ENCODE data around the gene HSPA1A. TPM values are rescaled to one million over a fixed set of nuclear protein-coding genes. Genes with fewer than 3 reads are reported as not detected.

HSPA1A gene
- total RNA-seq, 1 donor from 2014 or later, result 213 TPM

DNA sequence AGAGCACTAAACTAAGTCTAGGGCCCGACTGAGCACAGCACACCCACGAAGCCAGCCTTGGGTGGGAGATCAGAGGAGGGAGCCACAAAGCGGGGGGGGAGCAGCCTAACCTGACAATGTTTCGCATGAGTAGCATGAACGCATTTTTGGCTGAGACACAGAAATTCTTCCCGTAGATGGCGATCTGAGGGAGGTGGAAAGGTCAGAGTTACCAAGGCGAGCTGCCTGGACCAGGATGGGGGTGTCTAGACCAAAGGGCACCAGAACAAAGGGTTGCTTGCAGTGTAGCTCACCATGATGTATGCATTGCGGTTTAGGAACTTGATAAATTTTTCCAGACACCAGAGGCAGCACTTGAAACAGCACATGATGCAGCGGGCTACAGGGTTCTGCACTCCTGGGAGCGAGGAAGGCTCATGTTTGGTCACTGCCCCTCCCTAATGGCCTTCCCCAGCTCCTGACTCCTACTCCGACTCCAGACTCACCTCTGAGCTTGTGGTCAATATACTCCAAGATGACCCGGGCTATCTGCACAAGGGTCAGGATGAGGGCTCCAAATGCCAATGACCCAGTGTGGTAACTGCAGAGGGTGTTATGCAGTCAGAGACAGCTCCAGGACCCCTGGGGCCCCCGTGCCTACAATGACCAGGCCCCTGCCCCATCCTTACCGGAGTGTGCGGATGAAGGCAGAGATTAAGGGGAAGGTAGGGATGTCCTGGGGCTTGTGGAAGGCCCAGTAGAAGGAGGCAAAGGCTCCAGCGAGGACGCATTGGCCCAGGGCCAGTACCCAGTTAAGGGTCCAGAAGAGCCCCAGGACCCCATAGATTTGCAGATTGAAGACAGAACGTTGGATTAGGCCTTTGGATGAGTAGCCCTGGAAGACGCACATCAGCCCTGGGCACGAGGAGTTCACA is 50.1 kb downstream of the HSPA1A start:
- no peak for DNase-seq

Small RNAs within 50 kb of the gene (small RNA-seq; reads per million reads assigned to genes)
- not detected for gene RF00019 (ENCODE audit: low replicate concordance)
- gene SNORD48 (ENCODE audit: low replicate concordance), result 93.5 reads per million, percentile 96 among the genes with 10 or more reads in this experiment
- gene SNORD52 (ENCODE audit: low replicate concordance), result not detected

Other genes starting within 250 kb of the HSPA1A start
- not detected for gene LTA, start 243.3 kb upstream of the HSPA1A start, total RNA-seq
- gene TNF, start 240.0 kb upstream of the HSPA1A start, total RNA-seq, result 1.9 TPM
- gene LTB, start 233.1 kb upstream of the HSPA1A start, total RNA-seq, result 1.6 TPM
- gene LST1, start 229.3 kb upstream of the HSPA1A start, total RNA-seq, result 7.6 TPM
- gene NCR3, start 222.5 kb upstream of the HSPA1A start, total RNA-seq, result not detected
- 23.8 TPM for gene AIF1, start 200.3 kb upstream of the HSPA1A start, total RNA-seq
- 49.6 TPM for gene PRRC2A, start 194.8 kb upstream of the HSPA1A start, total RNA-seq
- 101 TPM for gene BAG6, start 162.9 kb upstream of the HSPA1A start, total RNA-seq
- gene APOM, start 159.6 kb upstream of the HSPA1A start, total RNA-seq, result 1.2 TPM
- 14.1 TPM for gene C6orf47, start 154.8 kb upstream of the HSPA1A start, total RNA-seq
- 8.2 TPM for gene GPANK1, start 150.5 kb upstream of the HSPA1A start, total RNA-seq
- 75.8 TPM for gene CSNK2B, start 149.5 kb upstream of the HSPA1A start, total RNA-seq
- gene LY6G5B, start 145.6 kb upstream of the HSPA1A start, total RNA-seq, result 4.0 TPM
- not detected for gene LY6G5C, start 134.5 kb upstream of the HSPA1A start, total RNA-seq
- 36.0 TPM for gene ABHD16A, start 112.2 kb upstream of the HSPA1A start, total RNA-seq
- gene LY6G6F, start 108.7 kb upstream of the HSPA1A start, total RNA-seq, result not detected
- gene LY6G6D, start 100.2 kb upstream of the HSPA1A start, total RNA-seq, result 10.3 TPM
- 20.4 TPM for gene LY6G6C, start 93.8 kb upstream of the HSPA1A start, total RNA-seq
- 0.59 TPM for gene MPIG6B, start 92.2 kb upstream of the HSPA1A start, total RNA-seq
- gene DDAH2, start 86.2 kb upstream of the HSPA1A start, total RNA-seq, result 62.2 TPM
- 185 TPM for gene CLIC1, start 79.0 kb upstream of the HSPA1A start, total RNA-seq
- gene MSH5, start 75.5 kb upstream of the HSPA1A start, total RNA-seq, result 9.1 TPM
- 3.9 TPM for gene SAPCD1, start 52.9 kb upstream of the HSPA1A start, total RNA-seq
- gene VWA7, start 38.2 kb upstream of the HSPA1A start, total RNA-seq, result 0.99 TPM
- gene VARS1, start 19.8 kb upstream of the HSPA1A start, total RNA-seq, result 29.1 TPM
- 21.0 TPM for gene LSM2, start 8.6 kb upstream of the HSPA1A start, total RNA-seq
- 1.8 TPM for gene HSPA1L, start 260 bp upstream of the HSPA1A start, total RNA-seq
- 286 TPM for gene HSPA1B, start 12.2 kb downstream of the HSPA1A start, total RNA-seq
- 19.0 TPM for gene NEU1, start 47.3 kb downstream of the HSPA1A start, total RNA-seq
- 0.10 TPM for gene SLC44A4, start 63.5 kb downstream of the HSPA1A start, total RNA-seq
- gene EHMT2, start 82.2 kb downstream of the HSPA1A start, total RNA-seq, result 25.6 TPM
- 3.9 TPM for gene ZBTB12, start 86.5 kb downstream of the HSPA1A start, total RNA-seq
- gene C2, start 112.2 kb downstream of the HSPA1A start, total RNA-seq, result 4.9 TPM
- gene CFB, start 130.6 kb downstream of the HSPA1A start, total RNA-seq, result 2.2 TPM
- 46.1 TPM for gene NELFE, start 143.4 kb downstream of the HSPA1A start, total RNA-seq
- 23.3 TPM for gene SKIC2, start 143.6 kb downstream of the HSPA1A start, total RNA-seq
- 5.8 TPM for gene DXO, start 156.6 kb downstream of the HSPA1A start, total RNA-seq
- gene C4A, start 166.5 kb downstream of the HSPA1A start, total RNA-seq, result 5.8 TPM
- 4.2 TPM for gene C4B, start 199.3 kb downstream of the HSPA1A start, total RNA-seq
- not detected for gene CYP21A2, start 222.9 kb downstream of the HSPA1A start, total RNA-seq

Data from skin of body (tissue), 3 donors.